Smooth muscle cell (in vitro differentiated cells): ENCODE results near the gene NTHL1. TPM values are rescaled to one million over a fixed set of nuclear protein-coding genes. Genes with fewer than 3 reads are reported as not detected.

ENCODE experiments used
- DNase-seq: peaks from one replicate; lab custom pipeline; 2025; ENCODE audit not compliant: unreplicated experiment; lab: John Stamatoyannopoulos, UW
- H2AFZ ChIP-seq: fragments of 200-600 bp; sonication (generic); 2 replicates; pipeline ENCODE4 v1.6.0; 2016; ENCODE audit warnings: antibody characterized with exemption, low read depth, mild to moderate bottlenecking
- H3F3A ChIP-seq: fragments of 200-600 bp; sonication (generic); 2 replicates; pipeline ENCODE4 v1.6.0; 2017; ENCODE audit warnings: antibody characterized with exemption, low read depth
- H3K27ac ChIP-seq: fragments of 200-600 bp; sonication (generic); 2 replicates; pipeline ENCODE4 v1.5.1; 2016; ENCODE audit warnings: low read depth, mild to moderate bottlenecking
- H3K27me3 ChIP-seq: fragments of 200-600 bp; sonication (generic); 2 replicates; pipeline ENCODE4 v1.6.1; 2016; ENCODE audit warnings: low read depth, mild to moderate bottlenecking
- H3K36me3 ChIP-seq: fragments of 200-600 bp; sonication (generic); 2 replicates; pipeline ENCODE4 v1.5.1; 2016; ENCODE audit warnings: low read depth
- H3K4me1 ChIP-seq: fragments of 200-600 bp; sonication (generic); 2 replicates; pipeline ENCODE4 v1.5.1; 2016; ENCODE audit warnings: low read depth
- H3K4me2 ChIP-seq: fragments of 200-600 bp; sonication (generic); 2 replicates; pipeline ENCODE4 v1.6.0; 2016; ENCODE audit warnings: mild to moderate bottlenecking
- H3K4me3 ChIP-seq: fragments of 200-600 bp; sonication (generic); 2 replicates; pipeline ENCODE4 v1.5.1; 2016; ENCODE audit warnings: mild to moderate bottlenecking
- H3K79me2 ChIP-seq: fragments of 200-600 bp; sonication (generic); 2 replicates; pipeline ENCODE4 v1.6.0; 2016; ENCODE audit warnings: low read depth, mild to moderate bottlenecking
- H3K9ac ChIP-seq: fragments of 200-600 bp; sonication (generic); 2 replicates; pipeline ENCODE4 v1.6.0; 2016; ENCODE audit warnings: low read depth
- H3K9me3 ChIP-seq: fragments of 200-600 bp; sonication (generic); replicated peaks from 2 replicates; pipeline ENCODE4 v1.5.1; 2016; ENCODE audit warnings: low read depth
- H4K20me1 ChIP-seq: fragments of 200-600 bp; sonication (generic); 2 replicates; pipeline ENCODE4 v1.6.0; 2016; ENCODE audit warnings: low read depth
- WGBS: methylation state at CpG from one replicate; pipeline ENCODE4 v1.1.7; 2016; ENCODE audit warnings: low lambda C conversion rate; 5-methylcytosine and 5-hydroxymethylcytosine counted together
- polyA plus RNA-seq: library from polyadenylated mRNA; unstranded; fragments of >200 nt; fragmentation: Nextera tagmentation; extraction: Ambion mirVana; gene quantifications from 2 replicates; pipeline ENCODE4 v1.2.1, GENCODE V29; 2016
- total RNA-seq: library from RNA; depleted of rRNA; stranded (reverse); fragments of >200 nt; gene quantifications from 2 replicates; pipeline ENCODE4 v1.2.3, GENCODE V29; 2014
- TF ChIP-seq, protein P1 (sequence below): fragments of 200-600 bp; sonication (generic); IDR thresholded peaks from 2 replicates; pipeline ENCODE4 v1.5.1; 2017; ENCODE audit warnings: borderline replicate concordance, mild to moderate bottlenecking, antibody characterized with exemption; ENCODE audit not compliant: insufficient read depth, poor library complexity, severe bottlenecking

NTHL1 gene
- total and polyA plus RNA-seq, 2 experiments from 2014 or later = 23.8 to 39.3 TPM

DNA sequence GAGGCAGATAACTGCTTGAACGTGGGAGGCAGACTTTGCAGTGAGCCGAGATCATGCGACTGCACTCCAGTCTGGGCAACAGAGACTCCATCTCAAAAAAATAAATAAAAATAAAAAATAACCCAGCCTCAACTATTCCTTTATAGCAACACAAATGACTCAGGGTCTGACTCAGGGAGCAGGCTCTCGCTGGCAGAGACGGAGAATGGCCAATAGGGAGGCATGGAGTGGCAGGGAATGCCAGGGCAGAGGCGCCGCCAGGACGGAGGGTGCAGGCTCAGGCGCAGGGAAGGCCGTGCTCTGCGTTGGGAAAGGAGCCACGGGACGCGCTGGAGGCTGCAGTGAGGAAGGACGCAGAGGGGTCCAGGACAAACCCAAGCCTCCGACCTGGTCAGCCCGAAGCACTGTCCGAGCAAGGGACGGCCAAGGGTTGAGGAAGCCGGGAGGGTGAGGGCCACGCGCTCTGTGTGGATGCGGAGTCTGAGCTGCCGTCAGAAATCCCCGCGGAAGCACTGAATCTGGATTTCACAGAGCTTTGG lies 47.8 kb upstream of the NTHL1 start:
- no peak overlapping the region for H2AFZ ChIP-seq
- H3K4me3 ChIP-seq = no peak overlapping the region
- no peaks in the 10 kb centered on the region for H3K9me3 ChIP-seq
- no peak for DNase-seq
- WGBS = 91% methylated on average over 25 of the region's 26 CpGs
- no peaks in the 10 kb centered on the region for H3K79me2 ChIP-seq
- H3K9ac ChIP-seq = no peak overlapping the region
- H3K36me3 ChIP-seq = no peaks in the 10 kb centered on the region
- H3K4me1 ChIP-seq = peaks cover 8% of the 10 kb centered on the region
- peaks cover 11% of the 10 kb centered on the region for H3F3A ChIP-seq
- peaks cover 30% of the 10 kb centered on the region for H4K20me1 ChIP-seq
- TF ChIP-seq, protein P1, sequence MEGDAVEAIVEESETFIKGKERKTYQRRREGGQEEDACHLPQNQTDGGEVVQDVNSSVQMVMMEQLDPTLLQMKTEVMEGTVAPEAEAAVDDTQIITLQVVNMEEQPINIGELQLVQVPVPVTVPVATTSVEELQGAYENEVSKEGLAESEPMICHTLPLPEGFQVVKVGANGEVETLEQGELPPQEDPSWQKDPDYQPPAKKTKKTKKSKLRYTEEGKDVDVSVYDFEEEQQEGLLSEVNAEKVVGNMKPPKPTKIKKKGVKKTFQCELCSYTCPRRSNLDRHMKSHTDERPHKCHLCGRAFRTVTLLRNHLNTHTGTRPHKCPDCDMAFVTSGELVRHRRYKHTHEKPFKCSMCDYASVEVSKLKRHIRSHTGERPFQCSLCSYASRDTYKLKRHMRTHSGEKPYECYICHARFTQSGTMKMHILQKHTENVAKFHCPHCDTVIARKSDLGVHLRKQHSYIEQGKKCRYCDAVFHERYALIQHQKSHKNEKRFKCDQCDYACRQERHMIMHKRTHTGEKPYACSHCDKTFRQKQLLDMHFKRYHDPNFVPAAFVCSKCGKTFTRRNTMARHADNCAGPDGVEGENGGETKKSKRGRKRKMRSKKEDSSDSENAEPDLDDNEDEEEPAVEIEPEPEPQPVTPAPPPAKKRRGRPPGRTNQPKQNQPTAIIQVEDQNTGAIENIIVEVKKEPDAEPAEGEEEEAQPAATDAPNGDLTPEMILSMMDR = no peak
- H3K27me3 ChIP-seq = no peaks in the 10 kb centered on the region
- no peak overlapping the region for H3K4me2 ChIP-seq
- H3K27ac ChIP-seq = no peak overlapping the region

DNA sequence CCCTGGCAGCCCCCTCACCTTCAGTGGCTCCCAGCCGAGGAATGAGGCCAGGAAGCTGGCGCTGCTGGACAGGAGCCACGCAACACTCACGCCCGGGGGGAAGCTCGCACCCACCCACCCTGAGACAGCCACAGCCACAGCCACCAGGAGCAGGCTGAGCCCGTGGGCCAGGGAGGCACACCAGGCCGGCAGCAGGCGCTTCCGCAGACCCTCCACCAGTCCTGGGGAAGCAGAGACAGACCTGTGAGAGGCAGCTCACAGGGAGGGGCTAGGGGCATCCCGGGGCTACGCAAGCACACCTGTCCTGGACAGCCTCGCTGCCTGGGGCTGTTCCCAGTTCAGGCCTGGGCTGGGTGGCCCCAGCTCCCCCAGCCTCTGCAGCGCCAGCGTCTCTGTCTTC lies 46.2 kb upstream of the NTHL1 start:
- WGBS = 96% methylated on average over 15 of the region's 15 CpGs
- DNase-seq = no peak
- H3K4me1 ChIP-seq = peaks cover 8% of the 10 kb centered on the region
- no peaks in the 10 kb centered on the region for H3K36me3 ChIP-seq
- H2AFZ ChIP-seq = no peak overlapping the region
- H4K20me1 ChIP-seq = peaks cover 45% of the 10 kb centered on the region
- H3K79me2 ChIP-seq = no peaks in the 10 kb centered on the region
- H3K27ac ChIP-seq = no peak overlapping the region
- TF ChIP-seq, protein P1 = no peak
- H3K9me3 ChIP-seq = no peaks in the 10 kb centered on the region
- no peak overlapping the region for H3K4me2 ChIP-seq
- no peak overlapping the region for H3K4me3 ChIP-seq
- H3K27me3 ChIP-seq = no peaks in the 10 kb centered on the region
- no peak overlapping the region for H3K9ac ChIP-seq
- peaks cover 12% of the 10 kb centered on the region for H3F3A ChIP-seq

DNA sequence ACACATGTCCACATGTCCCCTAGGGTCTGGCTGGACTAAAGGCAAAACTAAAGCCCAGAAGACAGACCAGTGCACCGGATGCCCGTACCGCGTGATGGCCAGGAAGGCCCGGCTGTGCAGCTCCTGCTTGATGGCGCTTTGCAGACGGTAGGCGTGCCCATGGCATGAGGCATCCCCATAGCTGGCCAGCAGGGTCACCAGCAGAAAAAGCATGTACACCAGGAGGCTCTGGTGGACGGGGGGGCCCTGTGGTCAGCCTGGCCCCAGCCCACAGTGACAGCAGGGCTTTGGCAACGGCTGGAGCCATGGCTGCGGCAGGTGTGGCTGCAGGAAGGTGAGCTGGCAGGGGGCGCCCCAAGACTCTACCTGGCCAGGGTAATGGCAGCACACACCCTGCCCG lies 45.2 kb upstream of the NTHL1 start:
- H3K27ac ChIP-seq = no peak overlapping the region
- 98% methylated on average over 13 of the region's 13 CpGs for WGBS
- H3K4me1 ChIP-seq = peaks cover 8% of the 10 kb centered on the region
- H3K4me2 ChIP-seq = no peak overlapping the region
- H3K79me2 ChIP-seq = no peaks in the 10 kb centered on the region
- H3K36me3 ChIP-seq = no peaks in the 10 kb centered on the region
- peaks cover 12% of the 10 kb centered on the region for H3F3A ChIP-seq
- no peak for DNase-seq
- no peak overlapping the region for H3K4me3 ChIP-seq
- no peaks in the 10 kb centered on the region for H3K27me3 ChIP-seq
- no peaks in the 10 kb centered on the region for H3K9me3 ChIP-seq
- TF ChIP-seq, protein P1 = no peak
- H2AFZ ChIP-seq = no peak overlapping the region
- H4K20me1 ChIP-seq = peaks cover 53% of the 10 kb centered on the region
- no peak overlapping the region for H3K9ac ChIP-seq

DNA sequence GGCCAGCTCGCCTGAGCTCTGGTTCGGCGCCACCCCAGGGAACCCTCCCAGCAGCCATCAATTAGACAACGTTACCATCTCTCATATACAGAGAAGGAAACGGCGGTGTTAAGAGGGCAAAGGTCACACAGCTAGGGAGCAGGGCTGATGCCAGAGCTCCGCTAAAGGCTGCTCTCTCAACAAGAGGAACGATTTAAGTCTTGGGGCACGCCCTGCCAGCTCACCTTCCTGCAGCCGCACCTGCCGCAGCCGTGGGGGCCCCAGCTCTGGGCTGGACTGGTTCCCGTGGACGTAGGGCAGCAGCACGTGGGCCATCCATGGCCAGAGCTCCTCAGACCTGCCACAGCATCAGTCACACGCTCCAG lies 44.6 kb upstream of the NTHL1 start:
- no peak overlapping the region for H3K4me2 ChIP-seq
- H3K27ac ChIP-seq = no peak overlapping the region

More for the DNA sequence above, 44.6 kb upstream of the NTHL1 start:
- H3K4me1 ChIP-seq = peaks cover 8% of the 10 kb centered on the region
- H3K4me3 ChIP-seq = no peak overlapping the region
- no peak for DNase-seq
- no peaks in the 10 kb centered on the region for H3K27me3 ChIP-seq
- H3K9me3 ChIP-seq = no peaks in the 10 kb centered on the region
- H2AFZ ChIP-seq = no peak overlapping the region
- H3F3A ChIP-seq = peaks cover 12% of the 10 kb centered on the region
- TF ChIP-seq, protein P1 = no peak
- no peak overlapping the region for H3K9ac ChIP-seq
- no peaks in the 10 kb centered on the region for H3K79me2 ChIP-seq
- 95% methylated on average over 16 of the region's 16 CpGs for WGBS
- H4K20me1 ChIP-seq = peaks cover 53% of the 10 kb centered on the region
- H3K36me3 ChIP-seq = no peaks in the 10 kb centered on the region
